HG03442 (cell line): ENCODE results near the gene TBC1D10A.

Source experiments
- ATAC-seq: cut with Tn5 transposase; IDR thresholded peaks from one replicate; pipeline ENCODE4 v1.9.1; 2021; ENCODE audit warnings: mild to moderate bottlenecking, moderate library complexity; ENCODE audit not compliant: unreplicated experiment

Gene TBC1D10A

GRCh38 chr22:30323246-30323645, 3.5 kb downstream of the TBC1D10A start:
- ATAC-seq: no peak

GRCh38 chr22:30321461-30321860, 5.3 kb downstream of the TBC1D10A start:
- no peak for ATAC-seq

DNA sequence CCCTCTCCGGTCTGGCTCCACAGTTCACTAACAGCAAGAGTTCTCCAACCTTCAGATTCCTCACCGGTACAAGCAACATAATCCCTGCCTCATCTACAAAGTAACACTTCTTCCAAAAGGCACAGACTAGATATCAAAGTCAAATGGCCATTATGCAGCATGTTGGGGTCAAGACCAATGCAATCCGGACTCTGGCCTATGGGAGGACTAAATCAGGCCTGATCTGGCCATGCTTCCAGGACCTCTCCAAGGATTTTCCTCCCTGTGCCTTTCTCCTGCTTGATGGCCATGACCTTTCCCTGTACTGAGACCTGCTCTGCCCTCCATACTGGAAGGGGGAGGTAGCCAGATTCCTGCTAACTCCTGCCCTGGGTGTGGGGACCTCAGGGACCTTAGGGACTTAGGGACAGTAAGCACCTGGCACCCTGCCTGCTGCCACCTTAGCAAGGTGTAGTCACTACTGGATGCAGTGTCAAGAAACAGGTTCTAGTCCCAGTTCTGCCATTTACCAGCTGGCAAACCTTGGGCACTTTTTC, 6.7 kb downstream of the TBC1D10A start:
- no peak for ATAC-seq

GRCh38 chr22:30318799-30319419, 7.8 kb downstream of the TBC1D10A start:
- ATAC-seq: no peak

GRCh38 chr22:30317778-30318177, 9.0 kb downstream of the TBC1D10A start:
- no peak for ATAC-seq

GRCh38 chr22:30315962-30316576, 10.7 kb downstream of the TBC1D10A start:
- no peak for ATAC-seq

DNA sequence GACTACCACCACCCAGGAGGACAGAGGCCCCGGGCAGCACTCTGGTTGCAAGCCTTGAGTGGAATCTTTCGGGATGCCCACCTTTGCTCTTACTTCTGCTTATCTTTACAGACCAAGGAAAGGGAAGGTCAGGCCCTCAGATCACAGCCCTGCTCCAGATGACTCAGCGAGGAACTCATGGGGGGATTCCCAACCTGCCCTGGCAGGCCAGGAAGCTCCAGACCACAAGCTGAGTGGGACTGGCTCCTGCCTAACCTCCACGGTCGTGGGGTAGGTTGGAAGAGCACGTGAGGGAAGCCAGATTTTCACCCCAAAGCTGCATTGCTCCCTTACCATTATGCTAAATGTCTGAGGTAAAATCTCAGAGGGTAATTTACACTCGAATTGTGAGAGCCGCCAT, 11.8 kb downstream of the TBC1D10A start:
- no peak for ATAC-seq

DNA sequence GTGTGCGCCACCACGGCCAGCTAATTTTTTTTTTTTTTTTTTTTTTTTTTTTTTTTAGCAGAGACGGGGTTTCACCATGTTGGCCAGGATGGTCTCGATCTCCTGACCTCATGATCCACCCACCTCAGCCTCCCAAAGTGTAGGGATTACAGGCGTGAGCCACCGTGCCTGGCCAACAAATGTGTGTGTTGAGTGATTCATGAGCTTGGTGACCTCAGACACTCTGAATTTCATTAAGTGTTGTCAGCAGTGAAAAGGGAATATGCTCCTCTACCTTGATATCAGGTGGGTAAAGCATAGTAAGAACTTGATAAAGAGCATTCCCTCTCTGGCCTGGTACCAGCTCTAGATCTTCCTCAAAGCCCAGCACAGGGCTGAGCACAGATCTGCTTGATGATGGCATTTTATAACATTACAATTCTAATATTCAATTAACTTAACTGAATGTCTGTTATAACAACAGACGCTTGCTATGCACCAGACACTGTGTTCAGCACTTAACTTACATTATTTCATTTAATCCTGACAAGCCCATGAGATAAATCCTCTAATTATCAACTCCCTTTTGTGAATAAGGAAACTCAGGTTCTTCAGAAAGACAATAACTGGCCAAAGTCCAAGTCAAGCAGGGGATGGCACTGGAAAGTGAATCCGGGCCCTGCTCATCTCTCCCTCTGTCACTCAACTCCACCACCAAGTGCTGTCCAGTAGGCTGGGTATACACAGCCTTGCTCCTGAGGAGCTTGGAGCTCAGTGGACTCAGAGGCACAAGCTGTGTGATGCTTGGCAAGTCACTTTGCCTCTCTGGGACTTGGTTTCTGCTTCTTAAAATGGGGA, 13.0 kb downstream of the TBC1D10A start:
- no peak for ATAC-seq

DNA sequence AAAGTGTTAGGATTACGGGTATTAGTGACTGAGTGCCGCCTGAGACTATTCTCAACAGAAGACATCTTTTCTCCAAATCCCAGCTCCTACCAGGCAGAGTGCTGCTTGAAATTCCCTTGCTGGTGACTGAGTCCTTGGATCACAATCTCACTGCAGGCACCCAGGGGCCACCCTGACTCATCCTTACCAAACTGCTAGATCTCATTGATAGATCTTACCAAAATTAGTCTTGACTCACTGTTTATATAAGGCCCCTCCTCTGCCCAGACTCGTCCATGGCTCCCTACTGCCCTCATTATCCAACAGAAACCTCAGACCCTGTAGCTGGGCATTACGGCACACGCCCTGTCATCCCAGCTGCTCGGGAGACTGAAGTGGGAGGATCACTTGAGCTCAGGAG, 14.7 kb downstream of the TBC1D10A start:
- no peak for ATAC-seq

- ATAC-seq: no peak
Observed at GRCh38 chr22:30310881-30311771, 15.6 kb downstream of the TBC1D10A start.

GRCh38 chr22:30309951-30310741, 16.6 kb downstream of the TBC1D10A start:
- ATAC-seq: peak; percentile 33

DNA sequence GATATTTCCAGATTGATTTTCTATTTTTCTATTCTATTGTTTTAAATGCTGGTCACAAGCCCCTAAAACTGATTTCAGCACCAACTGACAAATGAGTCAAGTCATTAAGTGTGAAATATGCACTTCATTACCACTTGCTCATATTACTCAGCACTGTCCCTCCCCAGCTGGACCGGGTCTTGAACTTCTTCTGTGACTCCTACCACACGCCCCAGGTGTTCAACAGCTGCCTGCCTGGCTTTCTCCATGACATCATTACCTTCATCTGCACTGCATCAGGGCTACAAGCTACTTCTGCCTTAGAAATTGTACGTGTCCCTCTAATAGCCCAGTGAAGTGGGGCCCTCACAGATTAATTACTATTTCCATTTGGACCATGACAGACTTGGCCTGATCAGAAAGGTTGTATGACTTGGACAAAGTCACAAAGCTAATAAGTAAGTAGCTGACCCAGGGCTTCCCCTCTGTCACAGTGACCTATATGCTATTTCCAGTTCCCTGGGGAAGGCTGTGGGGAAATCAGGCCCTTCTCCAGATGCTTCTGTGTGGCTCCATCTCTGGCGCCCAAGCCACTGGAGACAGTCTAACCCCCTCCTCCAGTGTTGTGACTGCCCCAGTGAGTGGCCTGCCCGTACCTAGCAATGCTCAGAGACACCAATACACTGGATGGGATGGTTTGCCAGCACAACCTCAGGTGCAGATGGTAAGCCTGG, 18.1 kb downstream of the TBC1D10A start:
- no peak for ATAC-seq

DNA sequence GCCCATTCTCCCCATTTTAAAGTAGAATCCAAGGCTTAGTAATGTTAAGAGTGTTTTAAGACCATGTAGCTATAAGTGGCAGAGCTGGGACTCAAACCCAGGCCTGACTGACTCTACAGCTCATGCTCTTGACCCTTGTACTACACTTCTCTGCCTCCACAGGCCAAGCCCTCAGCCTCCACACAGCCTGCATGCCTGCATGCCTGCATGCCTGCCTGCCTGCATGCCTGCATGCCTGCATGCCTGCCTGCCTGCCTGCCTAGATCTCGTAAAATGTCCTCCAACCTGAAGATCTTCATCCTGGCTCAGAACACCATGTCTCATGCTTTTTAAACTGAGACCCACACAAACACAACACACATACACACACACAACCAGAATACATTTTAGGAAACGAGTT, 18.6 kb downstream of the TBC1D10A start:
- no peak for ATAC-seq

DNA sequence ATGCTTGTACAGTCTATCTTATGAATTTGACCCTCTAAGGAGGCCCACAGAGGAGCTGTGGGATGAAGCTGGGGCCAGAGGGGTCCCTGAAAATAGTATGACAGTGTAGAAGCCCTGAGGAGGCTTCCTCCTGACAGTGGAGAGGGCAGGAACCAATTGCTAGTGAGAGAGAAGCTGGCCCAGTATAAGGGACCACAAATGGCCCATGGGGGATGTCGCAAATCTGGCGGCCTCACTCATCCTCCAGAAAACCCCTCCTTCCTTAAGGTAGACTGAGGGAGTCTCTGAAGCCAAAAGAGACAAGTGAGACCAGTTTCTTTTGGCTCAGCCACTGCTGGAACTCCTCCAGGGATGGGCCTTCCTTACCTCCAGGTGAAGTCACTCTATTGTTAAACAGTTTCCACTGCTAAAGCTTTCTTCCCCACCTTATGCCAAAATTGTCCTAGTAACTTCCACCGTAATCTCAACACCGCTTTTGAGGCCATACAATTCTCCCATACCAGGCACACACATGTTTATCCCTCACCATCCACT, 19.6 kb downstream of the TBC1D10A start:
- no peak for ATAC-seq

GRCh38 chr22:30306627-30307011, 20.1 kb downstream of the TBC1D10A start:
- no peak for ATAC-seq

DNA sequence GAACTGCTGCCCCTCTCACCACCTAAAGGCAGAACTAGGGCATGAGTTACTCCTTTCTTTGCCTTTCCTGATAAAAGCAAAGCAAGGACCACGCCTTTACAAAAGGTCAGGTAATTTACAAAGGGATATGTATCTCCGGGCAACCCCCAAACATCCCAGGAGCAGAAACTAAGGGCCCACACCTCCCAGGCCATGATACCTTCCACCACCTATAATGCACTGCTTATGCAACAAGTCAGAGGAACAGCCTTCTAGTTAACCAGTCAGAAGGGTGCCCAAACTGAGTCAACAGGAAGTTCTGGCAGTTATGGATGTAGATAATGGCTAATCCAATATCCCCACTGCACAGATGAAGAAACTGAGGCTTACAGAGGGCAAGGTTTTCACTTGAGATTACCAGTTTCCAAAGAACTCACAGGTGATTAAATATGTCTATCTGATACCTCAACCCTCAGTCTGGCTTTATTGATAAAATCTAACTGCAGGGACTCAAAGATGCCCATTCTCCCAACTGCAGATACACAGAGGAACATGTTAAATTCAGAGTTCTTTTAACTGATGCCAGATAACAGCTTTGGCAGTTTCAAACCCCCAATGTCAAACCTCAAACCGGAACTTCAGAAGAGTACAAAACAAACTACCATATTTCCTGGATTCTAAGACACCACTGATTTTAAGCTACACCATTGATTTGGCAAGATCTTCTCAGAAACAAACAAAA, 20.7 kb downstream of the TBC1D10A start:
- no peak for ATAC-seq

- peak; percentile 38 for ATAC-seq
Observed at GRCh38 chr22:30305519-30305905, 21.2 kb downstream of the TBC1D10A start.

GRCh38 chr22:30304495-30305244, 22.1 kb downstream of the TBC1D10A start:
- no peak for ATAC-seq
